ENCODE results near the gene DNAJC10.
"Not testable (repeated sequence)": the region's sequence is repeated elsewhere in the genome, so short reads cannot be mapped to it uniquely, and the experiment has no call there.

DNA sequence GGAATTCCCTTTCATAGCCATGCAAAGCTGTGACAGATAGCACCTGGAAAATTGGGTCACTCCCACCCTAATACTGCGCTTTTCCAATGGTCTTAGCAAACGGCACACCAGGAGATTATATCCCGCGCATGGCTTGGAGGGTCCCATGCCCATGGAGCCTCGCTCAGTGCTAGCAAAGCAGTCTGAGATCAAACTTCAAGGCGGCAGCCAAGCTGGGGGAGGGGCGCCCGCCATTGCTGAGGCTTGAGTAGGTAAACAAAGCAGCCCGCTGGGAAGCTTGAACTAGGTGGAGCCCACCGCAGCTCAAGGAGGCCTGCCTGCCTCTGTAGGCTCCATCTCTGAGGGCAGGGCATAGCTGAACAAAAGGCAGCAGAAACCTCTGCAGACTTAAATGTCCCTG, 29.3 kb upstream of the DNAJC10 start:
- TF ChIP-seq, protein P1, sequence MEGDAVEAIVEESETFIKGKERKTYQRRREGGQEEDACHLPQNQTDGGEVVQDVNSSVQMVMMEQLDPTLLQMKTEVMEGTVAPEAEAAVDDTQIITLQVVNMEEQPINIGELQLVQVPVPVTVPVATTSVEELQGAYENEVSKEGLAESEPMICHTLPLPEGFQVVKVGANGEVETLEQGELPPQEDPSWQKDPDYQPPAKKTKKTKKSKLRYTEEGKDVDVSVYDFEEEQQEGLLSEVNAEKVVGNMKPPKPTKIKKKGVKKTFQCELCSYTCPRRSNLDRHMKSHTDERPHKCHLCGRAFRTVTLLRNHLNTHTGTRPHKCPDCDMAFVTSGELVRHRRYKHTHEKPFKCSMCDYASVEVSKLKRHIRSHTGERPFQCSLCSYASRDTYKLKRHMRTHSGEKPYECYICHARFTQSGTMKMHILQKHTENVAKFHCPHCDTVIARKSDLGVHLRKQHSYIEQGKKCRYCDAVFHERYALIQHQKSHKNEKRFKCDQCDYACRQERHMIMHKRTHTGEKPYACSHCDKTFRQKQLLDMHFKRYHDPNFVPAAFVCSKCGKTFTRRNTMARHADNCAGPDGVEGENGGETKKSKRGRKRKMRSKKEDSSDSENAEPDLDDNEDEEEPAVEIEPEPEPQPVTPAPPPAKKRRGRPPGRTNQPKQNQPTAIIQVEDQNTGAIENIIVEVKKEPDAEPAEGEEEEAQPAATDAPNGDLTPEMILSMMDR (IDR thresholded peaks at IDR 0.05): not testable (repeated sequence)
- TF ChIP-seq EZH2, EZH2phosphoT487 (IDR thresholded peaks at IDR 0.05): not testable (repeated sequence)

Measured in neural progenitor cell (in vitro differentiated cells).